NB4 (cell line): ENCODE data around the gene SLK.

Source experiments
- DNase-seq: peaks from one replicate; pipeline ENCODE4 v3.0.0; 2010; ENCODE audit warnings: low read depth
- H3K4me3 ChIP-seq: one replicate; pipeline ENCODE4 v1.5.1; 2011; ENCODE audit warnings: mild to moderate bottlenecking, low read depth, low read length, moderate library complexity
- MYC ChIP-seq: IDR thresholded peaks from 2 replicates; pipeline ENCODE4 v1.6.1; 2011; ENCODE audit warnings: low read depth, low read length
- POLR2A ChIP-seq: IDR thresholded peaks from 2 replicates; pipeline ENCODE4 v1.6.1; 2011; ENCODE audit warnings: mild to moderate bottlenecking; ENCODE audit not compliant: insufficient read length; ENCODE audit errors: extremely low read depth
- TF ChIP-seq, protein P1 (sequence below): IDR thresholded peaks from 2 replicates; pipeline ENCODE4 v1.6.1; 2011; ENCODE audit warnings: low read depth, low read length
- TF ChIP-seq, protein P2 (sequence below): IDR thresholded peaks from one replicate; pipeline ENCODE4 v1.5.1; 2012; ENCODE audit warnings: low read depth, low read length

The SLK gene

DNA sequence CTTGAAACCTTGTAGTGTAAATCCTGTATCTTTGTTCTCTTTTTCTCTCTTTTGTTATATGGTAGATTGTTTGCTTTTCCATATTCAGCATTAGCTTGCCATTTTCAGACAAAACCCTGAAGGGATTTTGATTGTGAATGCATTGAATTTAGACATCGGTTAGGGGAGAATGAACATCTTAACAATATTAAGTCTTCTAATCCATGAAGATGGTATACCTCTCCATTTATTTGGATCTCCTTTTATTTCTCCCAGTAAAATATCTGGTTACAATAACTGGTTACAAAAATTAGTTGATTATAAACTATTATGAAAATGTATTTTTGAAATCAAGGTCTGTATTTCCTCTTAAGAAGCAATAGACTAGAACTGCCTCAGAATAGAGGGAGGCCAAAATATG lies 12.4 kb upstream of the SLK start:
- no peak overlapping the region for H3K4me3 ChIP-seq
- no peak for DNase-seq
- TF ChIP-seq POLR2A (no peak), MYC (no peak)
- TF ChIP-seq, protein P1, sequence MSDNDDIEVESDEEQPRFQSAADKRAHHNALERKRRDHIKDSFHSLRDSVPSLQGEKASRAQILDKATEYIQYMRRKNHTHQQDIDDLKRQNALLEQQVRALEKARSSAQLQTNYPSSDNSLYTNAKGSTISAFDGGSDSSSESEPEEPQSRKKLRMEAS = no peak
- TF ChIP-seq, protein P2, sequence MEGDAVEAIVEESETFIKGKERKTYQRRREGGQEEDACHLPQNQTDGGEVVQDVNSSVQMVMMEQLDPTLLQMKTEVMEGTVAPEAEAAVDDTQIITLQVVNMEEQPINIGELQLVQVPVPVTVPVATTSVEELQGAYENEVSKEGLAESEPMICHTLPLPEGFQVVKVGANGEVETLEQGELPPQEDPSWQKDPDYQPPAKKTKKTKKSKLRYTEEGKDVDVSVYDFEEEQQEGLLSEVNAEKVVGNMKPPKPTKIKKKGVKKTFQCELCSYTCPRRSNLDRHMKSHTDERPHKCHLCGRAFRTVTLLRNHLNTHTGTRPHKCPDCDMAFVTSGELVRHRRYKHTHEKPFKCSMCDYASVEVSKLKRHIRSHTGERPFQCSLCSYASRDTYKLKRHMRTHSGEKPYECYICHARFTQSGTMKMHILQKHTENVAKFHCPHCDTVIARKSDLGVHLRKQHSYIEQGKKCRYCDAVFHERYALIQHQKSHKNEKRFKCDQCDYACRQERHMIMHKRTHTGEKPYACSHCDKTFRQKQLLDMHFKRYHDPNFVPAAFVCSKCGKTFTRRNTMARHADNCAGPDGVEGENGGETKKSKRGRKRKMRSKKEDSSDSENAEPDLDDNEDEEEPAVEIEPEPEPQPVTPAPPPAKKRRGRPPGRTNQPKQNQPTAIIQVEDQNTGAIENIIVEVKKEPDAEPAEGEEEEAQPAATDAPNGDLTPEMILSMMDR = no peak

DNA sequence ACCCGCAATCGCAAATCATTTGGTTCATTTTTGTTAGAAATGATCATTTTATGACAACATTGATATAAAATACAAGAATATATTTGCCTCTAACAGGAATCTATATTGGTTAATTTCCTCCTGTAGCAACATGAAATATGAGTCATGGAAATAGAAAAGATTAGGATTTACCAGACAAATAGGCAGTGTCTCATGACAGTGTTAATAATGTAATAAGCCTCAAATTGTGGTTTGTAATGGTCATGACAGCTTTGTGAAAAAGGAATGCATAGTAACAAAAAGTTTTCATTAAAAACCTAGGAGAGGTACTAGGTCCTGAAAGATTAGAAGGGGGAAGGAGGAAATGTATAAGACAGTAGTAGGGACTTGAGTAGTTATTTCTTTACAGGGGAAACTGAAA lies 7.9 kb upstream of the SLK start:
- no peak for TF ChIP-seq MYC
- TF ChIP-seq, protein P1 = no peak
- TF ChIP-seq POLR2A = no peak
- TF ChIP-seq, protein P2 = no peak
- DNase-seq = no peak
- H3K4me3 ChIP-seq = no peak overlapping the region

DNA sequence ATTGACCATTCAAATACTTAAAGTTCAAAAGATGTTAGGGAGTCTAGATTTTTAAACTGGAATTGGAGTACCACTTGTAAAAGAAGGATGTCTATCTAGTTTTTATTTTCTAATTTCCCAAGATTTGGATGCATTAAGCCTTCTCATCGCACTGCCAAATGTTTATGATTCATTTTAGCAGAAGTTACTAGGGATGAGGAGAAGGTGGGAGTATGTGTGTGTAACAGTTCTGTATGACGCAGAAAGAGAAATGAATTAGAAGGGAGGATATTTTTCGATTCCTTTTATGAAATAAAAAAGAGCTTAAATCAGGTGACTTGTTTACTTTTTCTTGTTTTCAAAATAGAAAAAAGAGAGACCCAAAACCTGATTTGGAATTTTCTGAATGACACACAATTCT lies 6.8 kb upstream of the SLK start:
- no peak for TF ChIP-seq MYC
- TF ChIP-seq, protein P1 = no peak
- TF ChIP-seq POLR2A = no peak
- TF ChIP-seq, protein P2 = no peak
- H3K4me3 ChIP-seq = no peak overlapping the region
- no peak for DNase-seq

DNA sequence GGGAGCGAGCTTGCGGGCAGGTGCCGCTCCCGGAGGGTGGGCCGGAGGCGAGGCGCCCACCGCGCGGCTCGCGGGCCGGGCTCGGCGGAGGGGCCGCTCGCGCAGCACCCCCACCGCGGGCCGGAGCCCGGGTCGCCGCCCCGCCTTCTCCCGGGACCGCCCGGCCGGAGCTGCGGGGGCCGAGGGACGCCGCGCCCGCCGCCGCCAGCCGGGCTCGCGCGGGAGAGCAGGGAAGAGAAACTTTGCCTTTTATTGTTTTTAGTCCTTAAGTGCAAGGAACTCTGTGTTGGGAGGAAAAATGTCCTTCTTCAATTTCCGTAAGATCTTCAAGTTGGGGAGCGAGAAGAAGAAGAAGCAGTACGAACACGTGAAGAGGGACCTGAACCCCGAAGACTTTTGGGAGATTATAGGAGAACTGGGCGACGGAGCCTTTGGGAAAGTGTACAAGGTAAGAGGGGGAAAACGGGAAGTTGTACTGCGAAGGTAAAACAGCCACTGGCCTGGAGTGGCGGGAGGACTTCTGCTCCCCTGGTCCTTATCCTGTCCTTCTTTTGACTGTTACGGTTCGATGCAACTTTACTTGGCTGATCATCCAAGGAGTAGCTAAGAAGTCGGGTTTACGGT lies 620 bp downstream of the SLK start:
- TF ChIP-seq POLR2A (no peak), MYC (peak; percentile 46; the same call in 1 of the 2 replicates)
- TF ChIP-seq, protein P2 = no peak
- TF ChIP-seq, protein P1 = peak; percentile 47
- peak; percentile 64 for DNase-seq
- H3K4me3 ChIP-seq = peak overlapping the region; percentile 93

DNA sequence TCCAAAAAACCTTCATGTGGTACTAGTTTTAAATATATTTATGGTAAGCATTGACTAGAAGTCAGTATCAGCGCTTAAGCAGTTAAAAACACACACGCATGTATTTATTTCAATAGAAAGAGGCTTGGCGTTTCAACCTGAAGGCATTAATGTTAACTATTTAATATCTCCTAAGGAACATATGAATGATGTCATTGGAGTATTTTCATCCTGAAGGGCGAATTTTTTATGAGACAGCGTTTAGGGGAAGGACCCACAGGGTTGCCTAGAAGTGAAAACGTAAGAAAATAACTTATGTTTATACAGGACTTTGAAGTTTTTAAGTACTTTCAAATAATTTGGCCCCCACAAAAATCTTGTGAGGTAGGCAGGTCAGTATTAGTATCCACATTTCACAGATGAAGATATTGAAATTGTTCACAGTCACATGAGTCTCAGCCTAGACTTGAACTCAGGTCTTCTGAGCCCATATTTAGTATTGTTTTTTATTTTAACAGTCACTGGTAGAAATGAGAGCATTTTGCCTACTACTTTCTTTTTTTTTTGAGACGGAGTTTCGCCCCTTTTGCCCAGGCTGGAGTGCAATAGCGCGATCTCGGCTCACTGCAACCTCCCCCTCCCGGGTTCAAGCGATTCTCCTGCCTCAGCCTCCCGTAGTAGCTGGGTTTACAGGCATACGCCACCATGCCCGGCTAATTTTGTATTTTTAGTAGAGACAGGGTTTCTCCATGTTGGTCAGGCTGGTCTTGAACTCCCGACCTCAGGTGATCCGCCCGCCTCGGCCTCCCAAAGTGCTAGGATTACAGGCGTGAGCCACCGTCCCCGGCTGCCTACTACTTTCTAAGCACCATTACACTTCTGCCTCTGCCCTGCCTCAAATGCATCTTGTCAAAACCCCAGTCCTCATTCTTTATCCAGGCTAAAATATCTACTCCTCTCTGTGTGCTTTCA lies 1.8 kb downstream of the SLK start:
- peak overlapping the region; percentile 93 for H3K4me3 ChIP-seq
- no peak for TF ChIP-seq POLR2A
- TF ChIP-seq, protein P2 = no peak
- TF ChIP-seq, protein P1 = no peak
- TF ChIP-seq MYC = no peak
- DNase-seq = peak; percentile 28
